ENCODE measurements around the gene PCBP3. TPM values are rescaled to one million over a fixed set of nuclear protein-coding genes. Genes with fewer than 3 reads are reported as not detected.
"Not testable (repeated sequence)": the region's sequence is repeated elsewhere in the genome, so short reads cannot be mapped to it uniquely, and the experiment has no call there.

Gene PCBP3
- total and polyA plus RNA-seq, 2 experiments from 2014 or later, result 3.4 to 4.3 TPM

DNA sequence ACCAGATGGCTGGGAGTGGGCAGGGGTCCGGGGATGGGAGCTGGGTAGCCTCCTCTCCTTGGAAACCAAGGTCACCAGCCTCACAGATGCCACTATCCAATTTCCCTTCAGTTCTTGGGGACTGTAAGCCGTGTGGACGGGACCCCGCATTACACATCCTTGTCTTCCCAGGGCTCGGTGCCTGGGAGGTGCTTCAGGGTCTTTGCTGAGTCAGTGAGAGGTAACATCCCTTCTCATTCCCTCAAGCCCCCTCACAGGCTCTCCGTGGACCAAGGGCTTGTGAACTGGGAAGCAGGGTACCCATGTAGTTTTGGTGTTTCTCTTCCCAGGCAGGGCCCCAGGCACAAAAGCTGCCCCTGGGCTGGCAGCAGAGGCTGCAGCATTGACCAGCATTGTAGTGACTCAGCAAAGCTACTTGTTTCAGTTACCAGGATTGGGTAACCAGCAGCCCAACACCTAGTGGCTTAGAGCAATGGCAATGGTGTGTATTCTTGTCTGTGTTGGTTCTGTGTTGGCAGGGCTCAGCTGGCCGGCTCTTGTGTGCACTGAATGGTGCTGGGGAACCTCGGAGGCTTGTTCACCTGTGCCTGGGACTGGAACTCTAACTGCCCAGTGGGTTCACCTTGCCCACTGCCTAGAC is 24.6 kb upstream of the PCBP3 start:
- Histone ChIP-seq H3K36me3 (no peaks in the 10 kb centered on the region), H3K27me3 (no peaks in the 10 kb centered on the region), H3K9me3 (ENCODE audit: low read depth) (no peaks in the 10 kb centered on the region), H3K27ac (no peak overlapping the region), H3K4me3 (no peak overlapping the region), H3K4me1 (ENCODE audit: low read depth) (no peaks in the 10 kb centered on the region)
- no peak for DNase-seq (ENCODE audit: low read depth in 1 of 2, low spot score in 1 of 2)
- TF ChIP-seq, protein P1, sequence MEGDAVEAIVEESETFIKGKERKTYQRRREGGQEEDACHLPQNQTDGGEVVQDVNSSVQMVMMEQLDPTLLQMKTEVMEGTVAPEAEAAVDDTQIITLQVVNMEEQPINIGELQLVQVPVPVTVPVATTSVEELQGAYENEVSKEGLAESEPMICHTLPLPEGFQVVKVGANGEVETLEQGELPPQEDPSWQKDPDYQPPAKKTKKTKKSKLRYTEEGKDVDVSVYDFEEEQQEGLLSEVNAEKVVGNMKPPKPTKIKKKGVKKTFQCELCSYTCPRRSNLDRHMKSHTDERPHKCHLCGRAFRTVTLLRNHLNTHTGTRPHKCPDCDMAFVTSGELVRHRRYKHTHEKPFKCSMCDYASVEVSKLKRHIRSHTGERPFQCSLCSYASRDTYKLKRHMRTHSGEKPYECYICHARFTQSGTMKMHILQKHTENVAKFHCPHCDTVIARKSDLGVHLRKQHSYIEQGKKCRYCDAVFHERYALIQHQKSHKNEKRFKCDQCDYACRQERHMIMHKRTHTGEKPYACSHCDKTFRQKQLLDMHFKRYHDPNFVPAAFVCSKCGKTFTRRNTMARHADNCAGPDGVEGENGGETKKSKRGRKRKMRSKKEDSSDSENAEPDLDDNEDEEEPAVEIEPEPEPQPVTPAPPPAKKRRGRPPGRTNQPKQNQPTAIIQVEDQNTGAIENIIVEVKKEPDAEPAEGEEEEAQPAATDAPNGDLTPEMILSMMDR (IDR thresholded peaks at IDR 0.05; ENCODE audit: low read depth, low read length), result no peak

DNA sequence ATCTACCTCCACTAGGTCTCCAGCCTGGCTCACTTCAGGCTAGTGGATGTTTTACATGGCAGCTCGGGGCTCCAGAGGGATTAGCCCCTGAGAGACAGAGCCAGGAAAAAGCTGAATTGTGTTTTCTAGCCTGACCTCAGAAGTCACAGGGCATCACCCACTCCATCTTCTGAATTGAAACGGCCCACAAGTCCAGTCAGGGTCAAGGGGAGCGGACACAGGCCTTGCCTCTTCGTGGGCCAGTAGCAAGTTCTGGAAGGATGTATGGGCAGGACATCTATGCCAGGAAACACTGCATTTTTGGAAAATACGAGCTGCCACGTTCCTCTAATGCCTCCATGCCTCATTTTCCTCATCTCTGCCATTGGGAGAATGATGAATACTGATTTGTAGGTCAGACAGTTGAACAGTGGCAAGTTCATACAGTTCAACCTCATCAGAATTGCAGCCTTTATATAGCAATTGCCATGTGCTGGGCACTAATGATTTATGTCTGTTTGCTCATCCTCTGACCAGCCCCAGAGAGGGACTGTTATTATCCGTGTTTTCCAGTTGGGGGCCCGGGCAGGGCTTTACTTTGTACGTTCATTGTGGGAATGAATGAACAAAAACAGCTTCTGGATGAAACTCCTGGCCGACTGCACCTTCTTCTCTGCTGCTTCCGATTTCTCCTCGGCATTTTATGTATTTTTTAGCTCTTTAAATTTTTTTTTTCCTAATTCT is 23.2 kb upstream of the PCBP3 start:
- Histone ChIP-seq H3K36me3 (no peaks in the 10 kb centered on the region), H3K4me1 (ENCODE audit: low read depth) (no peaks in the 10 kb centered on the region), H3K9me3 (ENCODE audit: low read depth) (no peaks in the 10 kb centered on the region), H3K27me3 (peaks cover 7% of the 10 kb centered on the region), H3K4me3 (no peak overlapping the region), H3K27ac (no peak overlapping the region)
- TF ChIP-seq, protein P1 (IDR thresholded peaks at IDR 0.05; ENCODE audit: low read depth, low read length), result no peak
- DNase-seq (ENCODE audit: low read depth in 1 of 2, low spot score in 1 of 2), result no peak

DNA sequence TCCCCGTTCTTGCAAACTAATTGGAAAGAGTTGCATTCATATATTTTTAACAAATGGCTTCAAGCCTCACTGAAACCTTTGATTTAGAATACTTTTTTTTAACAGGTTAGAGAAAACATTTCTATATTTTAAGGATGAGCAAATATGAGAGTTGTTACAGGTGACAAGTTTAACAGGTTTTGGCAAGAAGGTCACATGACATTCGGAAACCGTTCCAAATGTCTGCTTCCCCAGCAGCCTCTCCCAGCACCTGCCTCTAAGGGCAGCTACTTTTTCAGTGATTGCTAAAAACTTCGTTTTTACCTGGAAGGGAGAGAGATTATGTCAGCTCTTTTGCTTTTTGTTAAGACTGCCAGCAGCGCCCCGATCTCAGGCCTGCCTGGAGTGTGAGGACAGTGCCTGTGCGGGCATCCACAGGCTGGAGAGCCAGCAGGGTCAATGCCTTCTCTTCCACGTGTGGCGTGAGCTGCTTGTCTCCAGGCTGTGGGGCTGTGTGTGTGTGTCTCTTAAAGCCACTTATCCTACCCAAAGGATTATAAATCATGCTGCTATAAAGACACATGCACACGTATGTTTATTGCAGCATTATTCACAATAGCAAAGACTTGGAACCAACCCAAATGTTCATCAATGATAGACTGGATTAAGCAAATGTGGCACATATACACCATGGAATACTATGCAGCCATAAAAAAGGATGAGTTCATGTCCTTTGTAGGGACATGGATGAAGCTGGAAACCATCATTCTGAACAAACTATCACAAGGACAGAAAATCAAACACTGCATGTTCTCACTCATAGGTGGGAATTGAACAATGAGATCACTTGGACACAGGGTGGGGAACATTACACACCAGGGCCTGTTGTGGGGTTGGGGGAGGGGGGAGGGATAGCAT is 21.8 kb upstream of the PCBP3 start:
- H3K4me1 ChIP-seq (ENCODE audit: low read depth); H3K4me3 ChIP-seq; DNase-seq (ENCODE audit: low read depth in 1 of 2, low spot score in 1 of 2); H3K27ac ChIP-seq; H3K27me3 ChIP-seq; H3K36me3 ChIP-seq; H3K9me3 ChIP-seq (ENCODE audit: low read depth): not testable (repeated sequence)

DNA sequence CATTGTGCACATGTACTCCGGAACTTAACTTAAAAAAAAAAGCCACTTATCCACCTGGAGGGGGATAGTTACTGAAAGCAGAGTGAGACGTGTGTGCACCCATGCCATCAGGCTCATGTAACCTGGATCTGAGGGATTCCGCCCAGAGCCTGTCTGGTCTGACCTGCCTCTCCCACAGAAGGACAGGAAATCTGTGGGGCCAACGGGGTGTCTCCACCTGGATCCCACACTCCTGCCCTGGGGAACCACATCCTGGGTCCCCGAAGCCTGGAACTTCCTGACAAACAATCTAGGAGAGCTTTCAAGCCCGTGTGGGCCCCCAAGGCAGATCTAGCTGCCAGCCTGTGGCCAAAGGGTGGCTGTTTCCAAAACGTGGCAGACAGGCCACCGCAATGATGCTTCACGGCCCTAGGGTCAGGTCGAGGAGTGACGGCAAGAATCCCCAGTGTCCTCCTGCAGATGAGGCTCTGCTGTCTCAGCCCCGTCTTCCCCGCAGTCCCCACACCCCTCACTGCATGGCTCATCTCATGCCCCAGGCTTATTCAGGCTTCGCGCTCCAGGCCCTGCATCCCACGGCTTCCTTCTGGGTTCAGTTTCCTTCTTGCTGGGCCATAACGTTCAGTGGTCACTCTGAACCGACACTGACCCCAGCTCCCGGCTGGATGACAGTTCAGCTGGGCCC is 21.0 kb upstream of the PCBP3 start:
- H3K9me3 ChIP-seq (ENCODE audit: low read depth), result no peaks in the 10 kb centered on the region
- DNase-seq (ENCODE audit: low read depth in 1 of 2, low spot score in 1 of 2), result no peak
- no peaks in the 10 kb centered on the region for H3K36me3 ChIP-seq
- H3K4me3 ChIP-seq, result no peak overlapping the region
- TF ChIP-seq, protein P1 (IDR thresholded peaks at IDR 0.05; ENCODE audit: low read depth, low read length), result no peak
- no peaks in the 10 kb centered on the region for H3K4me1 ChIP-seq (ENCODE audit: low read depth)
- H3K27me3 ChIP-seq, result peaks cover 7% of the 10 kb centered on the region
- H3K27ac ChIP-seq, result no peak overlapping the region

DNA sequence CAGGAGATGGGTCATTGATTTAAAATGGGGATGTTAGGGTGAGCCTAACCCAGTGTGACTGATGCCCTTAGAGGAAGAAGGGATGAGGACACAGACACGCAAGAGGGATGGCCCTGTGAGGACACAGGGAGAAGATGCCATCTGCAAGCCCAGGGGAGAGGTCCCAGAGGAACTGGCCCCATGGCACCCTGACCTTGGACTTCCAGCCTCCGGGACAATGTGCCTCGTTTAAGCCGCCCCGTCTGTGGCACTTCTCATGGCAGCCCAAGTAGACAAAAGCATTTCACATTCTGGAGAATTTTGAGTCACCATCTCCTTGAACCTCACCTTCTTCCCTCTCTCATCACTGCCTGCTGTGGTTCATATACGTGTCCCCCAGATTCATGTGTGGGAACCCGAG is 20.1 kb upstream of the PCBP3 start:
- TF ChIP-seq, protein P1 (IDR thresholded peaks at IDR 0.05; ENCODE audit: low read depth, low read length), result no peak
- DNase-seq (ENCODE audit: low read depth in 1 of 2, low spot score in 1 of 2), result no peak
- no peak overlapping the region for H3K4me3 ChIP-seq
- H3K27me3 ChIP-seq, result peaks cover 7% of the 10 kb centered on the region
- no peaks in the 10 kb centered on the region for H3K9me3 ChIP-seq (ENCODE audit: low read depth)
- no peaks in the 10 kb centered on the region for H3K36me3 ChIP-seq
- no peak overlapping the region for H3K27ac ChIP-seq
- no peaks in the 10 kb centered on the region for H3K4me1 ChIP-seq (ENCODE audit: low read depth)

DNA sequence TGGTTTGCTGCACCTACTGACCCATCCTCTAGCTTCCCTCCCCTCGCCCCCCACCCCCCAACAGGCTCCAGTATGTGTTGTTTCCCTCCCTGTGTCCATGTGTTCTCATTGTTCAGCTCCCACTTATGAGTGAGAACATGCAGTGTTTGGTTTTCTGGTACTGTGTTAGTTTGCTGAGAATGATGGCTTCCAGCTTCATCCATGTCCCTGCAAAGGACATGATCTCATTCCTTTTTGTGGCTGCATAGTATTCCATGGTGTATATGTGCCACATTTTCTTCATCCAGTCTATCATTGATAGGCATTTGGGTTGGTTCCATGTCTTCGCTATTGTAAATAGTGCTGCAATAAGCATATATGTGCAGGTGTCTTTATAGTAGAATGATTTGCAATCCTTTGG is 17.4 kb upstream of the PCBP3 start:
- DNase-seq (ENCODE audit: low read depth in 1 of 2, low spot score in 1 of 2); H3K9me3 ChIP-seq (ENCODE audit: low read depth): not testable (repeated sequence)

More for the DNA sequence above, 17.4 kb upstream of the PCBP3 start:
- H3K4me3 ChIP-seq; H3K4me1 ChIP-seq (ENCODE audit: low read depth); H3K27me3 ChIP-seq; H3K27ac ChIP-seq; H3K36me3 ChIP-seq: not testable (repeated sequence)
